NCI-H1930 (cell line): ENCODE data around the gene WFIKKN1.

Experiments
- DNase-seq, 2 experiments: peaks; one replicate each; lab custom pipeline; 2025; lab: John Stamatoyannopoulos, UW

Gene WFIKKN1

GRCh38 chr16:625117-625976, 5.4 kb upstream of the WFIKKN1 start:
- no peak for DNase-seq

- no peak for DNase-seq
Observed at GRCh38 chr16:625977-626765, 4.6 kb upstream of the WFIKKN1 start.

GRCh38 chr16:626787-627453, 3.9 kb upstream of the WFIKKN1 start:
- DNase-seq: no peak

- DNase-seq: no peak
Observed at GRCh38 chr16:627454-628239, 3.1 kb upstream of the WFIKKN1 start.

- no peak for DNase-seq
Observed at GRCh38 chr16:628321-629061, 2.3 kb upstream of the WFIKKN1 start.

- no peak for DNase-seq
Observed at GRCh38 chr16:629185-629832, 1.5 kb upstream of the WFIKKN1 start.

- no peak for DNase-seq
Observed at GRCh38 chr16:629833-630248, 944 bp upstream of the WFIKKN1 start.

- no peak for DNase-seq
Observed at GRCh38 chr16:630249-630814, 453 bp upstream of the WFIKKN1 start.

GRCh38 chr16:631808-632358, 1.1 kb downstream of the WFIKKN1 start:
- no peak for DNase-seq

GRCh38 chr16:632486-633335, 1.9 kb downstream of the WFIKKN1 start:
- no peak for DNase-seq

- no peak for DNase-seq
Observed at GRCh38 chr16:633336-634050, 2.7 kb downstream of the WFIKKN1 start.

- DNase-seq: no peak
Observed at GRCh38 chr16:634051-634670, 3.4 kb downstream of the WFIKKN1 start.

- DNase-seq: no peak
Observed at GRCh38 chr16:634996-635395, 4.2 kb downstream of the WFIKKN1 start.

GRCh38 chr16:635573-636205, 4.9 kb downstream of the WFIKKN1 start:
- no peak for DNase-seq

GRCh38 chr16:636206-637080, 5.7 kb downstream of the WFIKKN1 start, which contains the start of gene METTL26:
METTL26 (minus strand) TSS chr16:636305; CDS start chr16:636290, 15 bp downstream.
- peak; percentile 97 to 98 for DNase-seq
